Stimulated activated CD4-positive, alpha-beta T cell treated with anti-CD3 and anti-CD28 coated beads, TNF-alpha, amount 100 ng/mL, for 24 hours (primary cell): ENCODE measurements around the gene BEST2.
"Not testable (repeated sequence)": the region's sequence is repeated elsewhere in the genome, so short reads cannot be mapped to it uniquely, and the experiment has no call there.

Experiments used
- DNase-seq, 3 experiments: peaks; one replicate each; pipeline ENCODE4 v3.0.0-alpha.2; 2020; ENCODE audit warnings: low read depth in 3 of 3

BEST2 gene

GRCh38 chr19:12786952-12787351 is 35.4 kb downstream of the BEST2 start:
- DNase-seq: no peak

GRCh38 chr19:12787458-12787857 is 35.9 kb downstream of the BEST2 start:
- DNase-seq: no peak

GRCh38 chr19:12788042-12788681 is 36.6 kb downstream of the BEST2 start:
- no peak for DNase-seq

GRCh38 chr19:12788682-12789097 is 37.1 kb downstream of the BEST2 start:
- no peak for DNase-seq

- no peak for DNase-seq
These were observed 37.7 kb downstream of the BEST2 start for GRCh38 chr19:12789098-12789903.

- DNase-seq: peak; percentile 76 to 96 (median 78)
These were observed 38.5 kb downstream of the BEST2 start for GRCh38 chr19:12789904-12790619.

GRCh38 chr19:12790628-12791344 is 39.2 kb downstream of the BEST2 start:
- DNase-seq: no peak

GRCh38 chr19:12791345-12792050 is 39.9 kb downstream of the BEST2 start, which contains the start of gene JUNB:
Gene JUNB, plus strand, starts transcription at chr19:12791486. Its CDS starts 286 bp downstream, at chr19:12791772.
- DNase-seq: peak; percentile 93 to 96 (median 95)

- DNase-seq: peak in 1 of 3 experiments; percentile 72
These were observed 40.7 kb downstream of the BEST2 start for GRCh38 chr19:12792051-12792852.

GRCh38 chr19:12792853-12793289 is 41.3 kb downstream of the BEST2 start:
- DNase-seq: no peak

- peak; percentile 81 to 90 (median 87) for DNase-seq
These were observed 42.0 kb downstream of the BEST2 start for GRCh38 chr19:12793290-12794195.

- DNase-seq: no peak
These were observed 42.8 kb downstream of the BEST2 start for GRCh38 chr19:12794196-12794941.

- DNase-seq: no peak
These were observed 43.4 kb downstream of the BEST2 start for GRCh38 chr19:12794971-12795381.

GRCh38 chr19:12796146-12797071 is 44.8 kb downstream of the BEST2 start:
- peak in 1 of 3 experiments; percentile 69 for DNase-seq

- no peak for DNase-seq
These were observed 45.6 kb downstream of the BEST2 start for GRCh38 chr19:12797141-12797587.

GRCh38 chr19:12797607-12798006 is 46.0 kb downstream of the BEST2 start:
- not testable (repeated sequence) for DNase-seq
